GM21381 (cell line): ENCODE data around the gene RRP36.
A peak's percentile ranks its signal among the peaks of the same experiment; 100 is the strongest.
"Not testable (repeated sequence)": the region's sequence is repeated elsewhere in the genome, so short reads cannot be mapped to it uniquely, and the experiment has no call there.

Source experiments
- ATAC-seq: cut with Tn5 transposase; IDR thresholded peaks from one replicate; pipeline ENCODE4 v1.9.1; 2021; ENCODE audit warnings: mild to moderate bottlenecking, moderate library complexity; ENCODE audit not compliant: unreplicated experiment

RRP36 gene

DNA sequence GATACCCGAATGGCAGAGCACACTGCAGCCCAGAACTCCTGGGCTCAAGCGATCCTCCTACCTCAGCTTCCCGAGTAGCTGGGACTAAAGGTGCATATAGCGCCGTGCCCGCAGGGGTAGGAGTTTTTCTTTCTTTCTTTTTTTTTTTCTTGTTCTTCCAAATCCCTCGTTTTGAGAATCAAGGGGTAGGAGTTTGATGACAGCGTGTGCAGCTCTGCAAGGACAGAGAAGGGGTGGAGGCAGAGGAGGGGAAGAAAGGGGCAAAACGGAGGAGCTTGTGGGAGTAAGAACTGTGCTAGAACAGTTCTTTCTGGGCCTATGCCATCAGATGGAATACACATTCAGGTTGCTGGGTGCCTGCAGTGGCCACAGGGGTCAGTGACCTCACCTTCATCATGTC lies 15.3 kb downstream of the RRP36 start:
- no peak for ATAC-seq

DNA sequence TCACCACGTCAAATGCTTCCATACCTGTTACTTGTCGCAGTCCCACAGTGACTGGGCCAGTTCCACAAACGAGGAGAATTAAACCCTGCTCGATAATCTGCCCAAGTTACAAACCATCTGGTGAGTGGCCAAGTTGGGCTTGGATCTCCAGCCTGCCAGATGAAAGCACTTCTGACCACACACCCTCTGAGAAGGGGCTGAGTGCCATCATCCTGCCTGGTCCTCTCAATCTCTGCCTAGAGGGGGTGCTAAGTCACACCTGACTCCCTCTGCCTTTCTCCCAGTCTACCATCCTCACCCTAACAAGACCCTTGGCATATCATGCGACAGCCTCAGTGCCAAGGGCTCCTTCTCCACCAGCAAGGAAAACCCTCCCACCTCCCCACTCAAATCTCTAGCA lies 15.8 kb downstream of the RRP36 start:
- no peak for ATAC-seq

DNA sequence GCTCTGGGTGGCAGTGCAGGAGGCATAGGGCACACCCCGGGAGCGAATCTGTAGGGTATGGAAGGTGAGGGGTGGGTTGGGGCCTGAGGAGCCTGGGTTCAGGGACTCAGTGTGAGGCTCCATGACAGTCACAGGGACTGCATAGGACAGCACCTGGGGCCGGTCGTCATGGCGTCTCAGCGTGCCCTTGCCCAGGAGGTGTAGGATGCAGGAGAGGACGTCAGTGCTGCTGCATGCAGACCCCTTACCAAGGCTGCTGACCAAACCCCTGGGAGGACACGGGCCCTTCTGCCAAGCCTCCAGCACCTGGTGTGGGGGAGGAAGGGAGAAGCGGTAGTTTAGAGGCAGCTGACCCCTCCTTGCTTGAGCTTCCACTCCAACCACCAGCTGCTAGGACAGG lies 16.3 kb downstream of the RRP36 start:
- no peak for ATAC-seq

DNA sequence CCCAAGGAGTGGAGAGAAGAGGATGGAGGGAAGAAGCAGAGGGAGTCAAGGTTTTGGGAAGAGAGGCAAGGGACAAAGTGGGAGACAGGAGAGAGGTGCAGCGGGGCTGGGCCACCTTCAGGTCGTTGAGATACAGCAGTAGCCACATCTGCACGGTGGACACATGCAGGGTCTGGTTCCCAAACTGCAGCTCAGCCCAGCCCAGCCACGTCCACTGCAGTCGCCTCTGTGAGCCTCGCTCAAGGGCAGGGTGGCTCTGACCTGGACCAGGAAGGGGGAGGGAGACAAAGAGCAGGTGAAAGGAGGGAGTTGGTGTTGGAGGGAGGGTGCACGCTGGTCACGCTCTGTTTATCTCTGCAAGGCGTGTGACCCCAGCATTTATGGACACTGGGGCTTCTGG lies 17.3 kb downstream of the RRP36 start:
- ATAC-seq = no peak

DNA sequence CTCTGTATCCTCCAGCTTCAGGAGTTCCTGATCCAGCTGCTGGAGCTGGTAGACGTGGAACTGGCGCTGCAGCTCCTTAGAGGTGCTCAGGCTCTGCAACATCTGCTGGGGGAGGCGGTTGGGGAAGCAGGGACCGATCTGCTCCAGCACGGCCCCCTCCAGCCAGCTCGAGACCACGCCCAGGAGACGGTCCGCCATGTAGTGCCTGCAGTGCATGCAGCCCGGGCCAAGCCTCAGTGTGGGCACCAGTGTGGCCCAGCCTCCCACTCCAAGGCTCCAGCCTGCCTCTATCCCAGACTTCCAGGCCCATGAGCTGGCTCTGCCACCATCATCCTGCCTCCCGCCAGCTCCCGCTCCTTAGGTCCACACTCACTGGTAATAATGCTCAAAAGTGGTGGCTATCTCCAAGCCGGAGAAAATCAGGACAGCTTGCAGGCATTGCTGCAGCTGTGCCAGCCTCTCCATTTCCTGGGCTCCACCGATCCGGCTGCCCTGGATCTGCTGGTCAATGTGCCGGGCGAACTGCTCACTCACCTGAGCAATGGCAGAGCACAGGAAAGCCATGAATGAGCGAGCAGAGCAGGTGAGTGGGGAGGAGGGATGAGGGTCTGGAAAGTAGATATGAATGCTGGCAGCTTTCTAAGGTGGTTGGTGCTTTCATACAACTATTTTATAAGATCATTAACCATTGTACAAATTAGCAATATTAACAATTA lies 19.3 kb downstream of the RRP36 start:
- no peak for ATAC-seq

DNA sequence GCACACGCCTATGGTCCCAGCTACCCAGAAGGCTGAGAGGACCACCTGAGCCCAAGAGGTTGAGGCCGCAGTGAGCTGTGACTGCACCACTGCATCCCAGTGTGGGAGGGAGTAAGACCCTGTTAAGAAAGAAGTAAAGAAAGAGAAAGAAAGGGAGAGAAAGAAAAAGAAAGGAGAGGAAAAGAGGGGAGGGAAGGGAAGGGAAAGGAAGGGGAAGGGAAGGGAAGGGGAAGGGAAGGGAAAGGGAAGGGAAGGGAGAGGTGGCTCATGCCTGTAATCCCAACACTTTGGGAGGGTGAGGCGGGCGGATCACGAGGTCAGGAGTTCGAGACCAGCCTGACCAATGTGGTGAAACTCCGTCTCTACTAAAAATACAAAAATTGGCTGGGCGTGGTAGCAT lies 20.1 kb downstream of the RRP36 start:
- ATAC-seq = not testable (repeated sequence)

DNA sequence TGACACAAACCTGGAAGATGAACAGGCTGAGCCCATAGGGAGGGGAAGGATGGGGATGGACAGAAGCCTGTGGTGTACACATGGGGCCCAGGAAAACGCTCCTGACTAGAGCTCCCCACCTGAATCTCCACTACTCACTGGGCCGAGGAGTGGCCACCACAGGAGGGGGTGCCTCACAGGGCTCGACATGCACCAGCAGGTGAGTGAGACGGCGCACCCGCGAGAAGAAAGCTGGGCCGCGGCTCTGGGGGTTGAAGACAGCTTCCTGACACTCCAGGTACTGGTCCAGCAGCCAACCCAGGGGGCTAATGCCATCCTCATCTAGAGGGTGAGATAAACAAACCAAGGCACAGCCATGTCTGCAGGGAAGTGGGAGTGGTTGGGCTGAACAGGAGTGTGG lies 21.9 kb downstream of the RRP36 start:
- no peak for ATAC-seq

DNA sequence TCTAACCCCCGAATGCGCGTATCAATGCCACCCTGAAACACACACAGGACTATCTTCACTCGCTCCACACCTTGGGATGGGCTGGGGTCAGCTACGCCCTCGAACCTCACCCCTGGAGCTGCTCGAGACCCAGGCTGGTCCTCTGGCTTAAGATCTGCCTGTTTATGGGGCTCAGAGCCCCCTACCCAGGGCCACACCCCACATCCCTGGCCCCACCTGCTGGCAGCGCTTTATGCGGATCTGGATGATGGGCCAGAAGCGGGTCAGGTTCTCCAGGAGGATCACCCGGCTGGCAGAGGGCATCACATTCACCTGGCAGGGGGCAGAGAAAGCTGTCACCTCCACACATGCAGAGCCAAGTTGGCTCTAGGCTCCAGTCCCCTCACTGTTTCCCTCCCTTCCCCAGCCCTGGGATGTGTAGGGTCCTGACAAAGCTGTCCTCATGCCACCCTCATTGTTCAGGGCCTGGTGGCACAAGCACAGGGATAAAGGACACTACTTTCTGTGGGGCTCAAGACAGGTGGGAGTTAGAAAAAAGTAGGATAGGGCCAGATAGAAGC lies 24.0 kb downstream of the RRP36 start:
- no peak for ATAC-seq

DNA sequence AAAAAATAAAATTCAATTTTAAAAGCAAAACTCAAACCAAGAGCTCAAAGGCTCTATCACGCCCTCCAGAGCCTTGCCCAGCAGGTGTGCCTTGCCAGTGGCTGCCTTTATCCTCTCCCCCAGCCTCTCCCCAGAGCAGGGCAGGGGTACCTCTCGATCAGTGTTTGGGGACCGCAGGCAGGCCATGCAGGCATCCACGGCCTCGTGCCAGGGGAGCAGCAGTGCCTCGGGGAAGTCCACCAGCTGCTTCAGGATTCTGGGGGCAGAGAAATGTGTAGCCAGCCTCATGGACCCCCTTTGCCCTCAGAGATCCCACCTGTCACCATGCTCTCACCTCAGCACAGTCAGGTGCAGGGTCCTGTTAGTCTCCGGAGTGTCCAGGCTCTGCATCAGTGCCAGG lies 26.6 kb downstream of the RRP36 start:
- ATAC-seq = no peak

DNA sequence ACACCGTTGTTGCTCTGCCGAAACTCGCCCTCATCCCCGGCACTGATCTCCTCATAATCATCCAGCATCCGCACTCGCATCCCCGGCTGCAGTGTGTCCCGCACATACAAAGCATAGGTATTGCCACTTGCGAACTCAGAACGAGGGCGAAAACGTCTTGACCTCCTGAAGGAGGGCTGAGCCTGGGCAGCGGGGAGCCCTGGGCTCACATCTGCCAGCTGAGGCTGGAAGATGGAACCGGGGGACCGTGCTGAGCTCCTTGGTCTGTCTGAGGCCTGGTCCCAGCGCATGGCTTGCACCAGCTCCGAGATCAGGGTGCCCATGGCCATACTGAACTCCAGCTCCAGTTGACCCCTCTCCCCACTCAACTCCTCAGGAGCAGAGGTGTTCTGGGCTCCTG lies 29.6 kb downstream of the RRP36 start:
- ATAC-seq = no peak

DNA sequence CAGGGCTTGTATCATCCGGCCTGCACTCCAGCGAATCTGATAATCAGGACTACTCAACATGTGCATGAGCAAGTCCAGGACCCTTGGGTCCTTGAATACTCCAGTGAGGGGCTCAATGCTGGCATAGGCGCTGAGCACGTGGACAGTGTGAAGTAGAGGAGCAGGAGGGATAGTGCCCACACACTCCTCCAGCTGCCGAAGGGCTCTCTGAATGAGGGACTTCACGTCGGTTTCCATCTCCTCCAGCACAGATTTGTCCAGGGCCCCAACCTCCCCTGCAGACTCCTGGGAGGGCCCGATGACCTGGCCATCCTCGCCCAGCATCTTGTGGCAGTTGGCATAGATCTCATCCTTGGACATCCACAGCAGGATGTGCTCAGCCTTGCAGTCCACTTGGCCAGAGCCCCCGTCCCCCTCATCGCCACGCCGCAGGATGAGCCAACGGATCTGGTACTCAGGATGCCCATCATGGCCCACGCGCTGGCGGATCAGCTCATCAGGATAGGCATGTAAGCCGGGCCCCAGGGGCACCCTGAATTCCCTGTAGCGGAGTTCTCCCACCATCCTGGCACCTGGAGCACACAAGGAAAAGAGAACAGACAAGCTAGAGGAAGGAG lies 30.9 kb downstream of the RRP36 start:
- ATAC-seq = no peak

DNA sequence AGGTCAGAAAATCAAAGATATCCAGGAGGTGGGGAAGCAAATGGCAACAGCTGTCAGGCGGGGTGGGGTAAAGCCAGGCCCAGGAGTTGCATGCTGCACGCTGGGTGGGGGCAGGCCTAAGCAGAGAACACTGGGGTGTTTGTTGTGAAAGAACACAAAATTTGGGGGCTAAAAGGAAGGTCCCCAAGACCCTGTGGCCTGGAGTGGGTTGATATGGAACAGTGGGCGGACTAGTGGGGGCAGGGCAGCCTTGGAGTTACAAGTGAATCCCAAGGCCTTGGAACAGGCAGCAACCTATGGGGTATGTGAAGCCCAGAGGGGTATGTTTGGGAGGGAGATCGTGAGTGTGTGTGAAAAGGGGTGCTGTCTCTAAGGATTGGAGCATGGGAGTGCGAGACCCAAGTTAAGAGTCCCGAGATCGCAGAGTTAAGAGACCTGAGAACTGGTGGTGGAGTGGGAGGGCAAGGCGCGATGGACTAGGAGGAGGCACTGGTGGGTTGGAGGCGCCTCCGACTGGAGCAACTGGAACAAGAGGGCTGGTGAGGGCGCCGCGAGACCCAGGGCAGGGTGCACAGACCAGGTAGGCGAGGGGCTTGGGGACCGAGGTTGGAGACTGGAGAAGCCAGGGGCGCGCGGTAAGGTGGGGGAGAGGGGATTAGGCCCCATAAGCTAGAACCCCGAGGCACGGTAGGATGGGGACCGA lies 31.6 kb downstream of the RRP36 start:
- ATAC-seq = peak; percentile 5

DNA sequence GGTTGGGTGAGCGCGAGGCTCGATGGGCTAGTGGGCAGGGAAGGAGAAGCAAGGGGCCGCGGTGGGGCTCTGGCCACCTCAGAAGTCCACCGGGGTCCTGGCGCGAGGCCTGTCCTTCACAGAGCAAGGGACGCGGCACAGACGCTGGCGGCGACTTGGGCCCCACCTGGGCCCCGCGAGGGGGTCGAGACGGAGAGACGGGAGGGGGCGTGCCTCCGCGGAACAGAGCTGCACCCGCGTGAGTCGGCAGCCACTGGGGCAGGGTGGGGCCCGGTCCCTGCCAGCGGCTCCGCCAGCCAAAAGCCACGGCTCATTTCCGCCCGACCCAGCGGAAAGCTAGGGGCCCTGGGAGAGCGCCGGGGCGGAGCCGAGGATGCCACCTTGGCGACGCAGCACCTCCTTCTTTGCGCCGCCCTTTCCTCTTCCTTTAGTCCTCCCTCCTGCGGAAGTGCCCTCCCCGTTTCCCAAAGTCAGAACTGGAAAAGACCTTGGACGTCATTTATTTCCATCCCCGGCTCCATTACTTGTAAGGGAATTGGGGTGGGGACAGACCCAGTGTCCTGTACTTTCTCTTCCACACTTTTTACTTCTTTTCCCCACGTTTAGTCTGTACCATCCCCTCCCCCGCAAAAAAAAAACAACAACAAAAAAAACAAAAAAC lies 32.3 kb downstream of the RRP36 start, which contains the start of gene CUL7:
Gene CUL7 (minus strand): TSS at position 307 of the 661 bp plus-strand sequence. CDS start 1,063 bp downstream, outside the sequence.
- ATAC-seq = peak; percentile 85

DNA sequence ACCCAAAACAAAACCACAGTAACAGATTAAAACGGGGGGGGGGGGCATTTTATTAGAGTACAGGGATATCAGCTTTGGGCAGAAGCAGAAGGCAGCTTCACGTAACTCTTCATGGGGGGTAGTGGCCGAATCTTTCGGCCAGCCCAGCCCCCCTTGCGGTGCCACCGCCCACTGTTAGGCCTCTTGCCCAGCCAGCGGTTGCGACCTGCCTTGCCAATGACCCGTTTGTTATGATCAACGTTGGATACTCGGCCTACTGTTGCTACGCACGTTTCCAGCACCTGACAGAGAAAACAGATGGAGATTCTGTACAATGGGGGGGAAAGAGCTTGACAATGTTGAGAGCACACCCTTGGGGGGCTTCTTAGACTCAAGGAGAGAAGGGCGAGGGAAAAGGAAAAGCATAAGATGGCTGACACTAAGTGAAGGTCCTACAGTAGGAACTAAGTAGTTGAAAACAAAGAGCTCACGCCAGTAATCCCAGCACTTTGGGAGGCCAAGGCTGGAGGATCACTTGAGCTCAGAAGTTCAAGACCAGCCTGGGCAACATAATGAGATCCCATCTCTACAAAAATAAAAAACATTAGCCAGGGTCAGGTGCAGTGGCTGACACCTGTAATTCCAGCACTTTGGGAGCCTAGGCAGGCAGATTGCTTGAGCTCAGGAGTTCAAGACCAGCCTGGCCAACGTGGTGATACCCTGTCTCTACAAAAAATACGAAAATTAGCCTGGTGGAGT lies 33.0 kb downstream of the RRP36 start:
- no peak for ATAC-seq

DNA sequence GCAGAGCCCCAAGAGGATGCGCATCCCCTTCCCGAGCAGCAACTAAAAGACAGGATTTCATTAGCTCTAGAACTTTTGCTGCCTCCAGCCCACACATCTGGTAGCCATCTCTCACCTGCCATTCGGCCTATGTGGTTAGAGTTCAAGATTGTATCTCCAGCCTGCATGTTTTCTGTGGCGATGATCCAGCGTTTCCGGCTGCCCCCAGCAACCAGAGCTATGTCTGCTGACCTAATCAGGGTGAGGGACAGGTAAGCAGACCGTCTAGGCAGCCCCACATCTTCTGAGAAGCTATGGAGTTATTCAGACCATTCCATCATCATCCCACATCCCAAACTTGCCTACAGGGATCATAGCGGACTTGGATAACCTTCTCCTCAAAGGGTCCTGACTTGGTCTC lies 34.5 kb downstream of the RRP36 start:
- ATAC-seq = no peak

DNA sequence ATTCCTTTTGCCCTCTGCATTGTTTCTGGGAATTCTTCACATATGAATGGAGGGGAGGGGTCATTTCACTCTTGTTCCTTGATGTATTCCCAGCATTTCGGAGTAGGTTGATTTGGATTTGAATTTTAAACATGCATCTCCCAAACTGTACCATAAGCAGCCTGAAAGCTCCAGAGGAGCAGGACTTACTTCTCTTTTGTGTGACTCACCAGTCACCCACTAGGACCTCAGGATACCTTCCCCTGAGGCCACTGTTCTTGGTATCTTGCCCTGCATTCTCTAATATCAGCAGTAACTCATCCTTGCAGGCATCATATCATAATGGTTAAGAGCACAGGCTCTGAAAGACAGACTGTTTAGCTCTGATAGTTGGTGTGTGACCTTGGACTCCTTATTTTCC lies 37.1 kb downstream of the RRP36 start:
- ATAC-seq = no peak

DNA sequence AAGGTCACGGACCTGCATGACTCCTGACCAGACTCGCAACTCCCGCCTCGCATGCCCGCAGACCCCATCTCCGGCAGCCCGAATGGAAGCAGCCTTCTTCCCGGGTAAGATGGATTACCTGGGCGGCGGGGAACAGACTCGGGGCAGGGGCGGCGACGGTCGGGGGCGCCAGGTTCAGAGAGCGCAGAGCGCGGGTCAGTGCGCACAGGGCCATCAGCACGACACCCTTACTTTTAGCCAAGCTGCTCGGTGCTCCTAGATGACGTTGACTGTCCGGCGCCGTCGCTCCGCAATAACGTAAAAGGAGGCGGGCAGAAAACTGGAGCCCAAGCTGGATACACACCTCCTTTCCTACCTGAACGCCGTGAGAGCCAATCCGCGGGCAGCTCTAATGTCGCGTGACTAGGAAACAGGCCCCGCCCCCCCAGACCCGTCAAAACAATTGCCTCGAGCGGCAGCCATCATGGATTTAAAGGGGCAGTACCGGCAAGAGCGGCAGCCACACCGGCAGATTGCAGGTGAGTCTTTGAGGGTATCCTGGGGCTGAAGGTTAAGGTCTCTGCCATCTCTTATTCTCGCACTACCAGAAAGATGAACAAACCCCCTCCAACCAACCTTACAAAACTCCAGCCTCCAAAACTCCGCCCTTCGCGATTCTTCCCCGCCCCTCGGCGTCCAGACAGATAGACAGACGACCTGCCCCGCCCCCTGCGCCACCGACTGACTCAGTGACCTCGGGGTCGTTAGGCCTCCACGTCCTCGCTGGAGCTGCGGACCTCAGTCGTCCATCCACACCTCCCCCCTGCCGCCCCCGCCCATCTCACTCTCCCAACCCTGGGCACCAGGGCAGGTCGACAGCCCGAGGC lies 38.0 kb downstream of the RRP36 start, which contains the start of the genes KLC4 and MRPL2:
Gene KLC4 (plus strand): TSS at position 464 of the 866 bp plus-strand sequence. CDS start 1,705 bp downstream, outside the sequence.
Gene MRPL2 (minus strand): TSS at position 267 of the 866 bp plus-strand sequence. CDS start 53 bp downstream, at position 214.
- peak; percentile 85 for ATAC-seq

DNA sequence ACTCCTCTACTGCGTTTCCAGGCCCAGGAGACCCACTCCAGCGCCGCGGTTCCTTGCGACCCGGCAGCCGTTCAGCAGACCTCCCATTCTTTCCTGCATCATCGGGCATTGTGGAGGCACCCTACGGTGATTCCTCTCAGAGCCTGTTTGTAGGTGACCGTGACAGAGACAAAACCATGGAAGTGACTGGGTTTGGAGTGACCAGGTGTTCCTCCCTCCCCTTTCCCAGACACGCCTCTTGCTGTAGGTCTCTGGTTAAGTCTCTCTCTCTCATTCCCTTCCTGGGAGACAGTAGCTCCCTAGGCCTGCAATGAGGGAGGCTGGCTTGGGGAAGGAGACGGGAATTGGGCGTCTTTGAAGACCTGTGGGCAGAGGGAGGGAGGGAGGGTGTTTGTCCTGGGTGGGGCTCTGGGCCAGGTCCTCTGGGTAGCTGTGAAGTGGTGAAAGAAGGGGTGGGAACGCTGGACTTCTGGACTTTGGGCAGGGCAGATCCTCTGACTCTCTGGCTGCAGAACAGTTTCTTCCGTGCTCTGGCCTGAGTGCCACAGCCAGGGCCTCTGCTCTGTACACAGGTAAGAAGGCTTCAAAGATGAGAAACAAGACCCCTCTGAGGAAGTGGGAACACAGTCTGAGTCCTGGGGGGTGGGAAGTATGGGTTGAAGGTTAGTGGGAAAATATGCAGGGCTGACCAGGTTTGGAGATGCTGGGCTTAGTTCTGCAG lies 38.8 kb downstream of the RRP36 start:
- no peak for ATAC-seq
